Skeletal muscle tissue (tissue), 4 donors: ENCODE measurements around the gene GALNT16. TPM values are rescaled to one million over a fixed set of nuclear protein-coding genes. Genes with fewer than 3 reads are reported as not detected.

ENCODE experiments used
- H3K27ac ChIP-seq: one replicate; pipeline ENCODE4 v1.7.0; 2013; ENCODE audit warnings: mild to moderate bottlenecking, low read depth, low read length, inconsistent platforms
- H3K27me3 ChIP-seq, 3 donors: one replicate each; pipeline ENCODE4 v1.7.0; 2013; ENCODE audit warnings: low read length in 3 of 3; ENCODE audit not compliant: control insufficient read depth in 3 of 3, insufficient read depth in 3 of 3
- H3K36me3 ChIP-seq, 3 donors: one replicate each; pipeline ENCODE4 v1.7.0; 2013; ENCODE audit warnings: low read length in 3 of 3; ENCODE audit not compliant: control insufficient read depth in 3 of 3, insufficient read depth in 3 of 3
- H3K4me1 ChIP-seq, 3 donors: one replicate each; pipeline ENCODE4 v1.7.0; 2013; ENCODE audit warnings: low read length in 3 of 3, mild to moderate bottlenecking in 3 of 3; ENCODE audit not compliant: control insufficient read depth in 3 of 3, insufficient read depth in 3 of 3
- H3K4me3 ChIP-seq, 3 donors: one replicate each; pipeline ENCODE4 v1.7.0; 2013; ENCODE audit warnings: low read length in 3 of 3
- H3K9ac ChIP-seq, 3 donors: one replicate each; pipeline ENCODE4 v1.7.0; 2013; ENCODE audit warnings: low read length in 3 of 3, mild to moderate bottlenecking in 3 of 3, moderate library complexity in 2 of 3, low read depth in 1 of 3
- H3K9me3 ChIP-seq, 3 donors: one replicate each; pipeline ENCODE4 v1.7.0; 2013; ENCODE audit warnings: low read length in 3 of 3; ENCODE audit not compliant: control insufficient read depth in 3 of 3
- total RNA-seq: library from RNA; depleted of rRNA; stranded (reverse); fragments of >200 nt; gene quantifications from one replicate; pipeline ENCODE4 v1.2.3, GENCODE V29; 2014
- donor health status: Osteomylitis.

The GALNT16 gene
- total RNA-seq, 1 donor from 2014 or later: 8.4 TPM

- Histone ChIP-seq H3K4me3 (no peak overlapping the region), H3K4me1 (peaks cover 13 to 24% (median 16%) of the 10 kb centered on the region in 3 donors), H3K36me3 (no peaks in the 10 kb centered on the region), H3K9ac (no peak overlapping the region), H3K27ac (no peak overlapping the region), H3K9me3 (no peaks in the 10 kb centered on the region), H3K27me3 (no peaks in the 10 kb centered on the region)
These were observed 144.5 kb downstream of the GALNT16 start for GRCh38 chr14:69404478-69404877.

GRCh38 chr14:69404883-69405282 lies 144.9 kb downstream of the GALNT16 start:
- Histone ChIP-seq H3K27ac (no peak overlapping the region), H3K4me1 (peaks cover 9 to 20% (median 12%) of the 10 kb centered on the region in 3 donors), H3K36me3 (no peaks in the 10 kb centered on the region), H3K4me3 (no peak overlapping the region), H3K9me3 (no peaks in the 10 kb centered on the region), H3K27me3 (no peaks in the 10 kb centered on the region), H3K9ac (no peak overlapping the region)

GRCh38 chr14:69405762-69406161 lies 145.8 kb downstream of the GALNT16 start:
- Histone ChIP-seq H3K4me1 (peaks cover 3 to 11% (median 3%) of the 10 kb centered on the region in 3 donors), H3K27me3 (no peaks in the 10 kb centered on the region), H3K36me3 (no peaks in the 10 kb centered on the region), H3K27ac (no peak overlapping the region), H3K9me3 (no peaks in the 10 kb centered on the region), H3K9ac (no peak overlapping the region), H3K4me3 (no peak overlapping the region)

Other genes with a start within 250 kb of the GALNT16 start
- 20.9 TPM for gene DCAF5, start 107.0 kb upstream of the GALNT16 start, total RNA-seq
- gene EXD2, start 68.7 kb upstream of the GALNT16 start, total RNA-seq: 9.9 TPM
- 75.7 TPM for gene ERH, start 138.1 kb downstream of the GALNT16 start, total RNA-seq
- 52.7 TPM for gene SLC39A9, start 138.5 kb downstream of the GALNT16 start, total RNA-seq
- under 0.01 TPM for gene PLEKHD1, start 224.6 kb downstream of the GALNT16 start, total RNA-seq